ENCODE data around the gene OMA1.
"Not testable (repeated sequence)": the region's sequence is repeated elsewhere in the genome, so short reads cannot be mapped to it uniquely, and the experiment has no call there.

OMA1 gene

GRCh38 chr1:58548371-58548770 is 1.8 kb upstream of the OMA1 start:
- Histone ChIP-seq H3K4me3 (ENCODE audit: low read depth in 1 of 2, low read length in 1 of 2) (no peak overlapping the region), H3K9me3 (no peaks in the 10 kb centered on the region), H3K27me3 (no peaks in the 10 kb centered on the region), H3K4me1 (ENCODE audit: control insufficient read depth in 1 of 2, insufficient read depth in 1 of 2, low read depth in 1 of 2, low read length in 1 of 2) (peaks cover 25 to 30% of the 10 kb centered on the region in 2 experiments), H3K36me3 (no peaks in the 10 kb centered on the region), H3K27ac (no peak overlapping the region)
- no peak for TF ChIP-seq CTCF (IDR thresholded peaks at IDR 0.05)

- Histone ChIP-seq H3K9me3 (no peaks in the 10 kb centered on the region), H3K4me1 (ENCODE audit: control insufficient read depth in 1 of 2, insufficient read depth in 1 of 2, low read depth in 1 of 2, low read length in 1 of 2) (peaks cover 25 to 30% of the 10 kb centered on the region in 2 experiments), H3K27me3 (no peaks in the 10 kb centered on the region), H3K4me3 (ENCODE audit: low read depth in 1 of 2, low read length in 1 of 2) (peak overlapping the region; percentile 79 to 91), H3K36me3 (no peaks in the 10 kb centered on the region), H3K27ac (peak overlapping the region; percentile 98)
- TF ChIP-seq CTCF (IDR thresholded peaks at IDR 0.05): no peak
Measured at GRCh38 chr1:58545591-58546519, 671 bp downstream of the OMA1 start.

GRCh38 chr1:58543260-58543659 is 3.3 kb downstream of the OMA1 start:
- peaks cover 2% of the 10 kb centered on the region for H3K36me3 ChIP-seq
- H3K4me1 ChIP-seq (ENCODE audit: control insufficient read depth in 1 of 2, insufficient read depth in 1 of 2, low read depth in 1 of 2, low read length in 1 of 2): peaks cover 18 to 23% of the 10 kb centered on the region in 2 experiments
- H3K27ac ChIP-seq: no peak overlapping the region
- H3K4me3 ChIP-seq (ENCODE audit: low read depth in 1 of 2, low read length in 1 of 2): no peak overlapping the region
- no peaks in the 10 kb centered on the region for H3K9me3 ChIP-seq
- no peaks in the 10 kb centered on the region for H3K27me3 ChIP-seq
- no peak for TF ChIP-seq CTCF (IDR thresholded peaks at IDR 0.05)

- no peak overlapping the region for H3K4me3 ChIP-seq (ENCODE audit: low read depth in 1 of 2, low read length in 1 of 2)
- TF ChIP-seq CTCF (IDR thresholded peaks at IDR 0.05): no peak
- no peaks in the 10 kb centered on the region for H3K4me1 ChIP-seq (ENCODE audit: control insufficient read depth in 1 of 2, insufficient read depth in 1 of 2, low read depth in 1 of 2, low read length in 1 of 2)
- no peak overlapping the region for H3K27ac ChIP-seq
- H3K9me3 ChIP-seq: no peaks in the 10 kb centered on the region
- no peaks in the 10 kb centered on the region for H3K27me3 ChIP-seq
- peaks cover 3% of the 10 kb centered on the region for H3K36me3 ChIP-seq
Measured at GRCh38 chr1:58539553-58539952, 7.0 kb downstream of the OMA1 start.

GRCh38 chr1:58538821-58539220 is 7.7 kb downstream of the OMA1 start:
- no peaks in the 10 kb centered on the region for H3K4me1 ChIP-seq (ENCODE audit: control insufficient read depth in 1 of 2, insufficient read depth in 1 of 2, low read depth in 1 of 2, low read length in 1 of 2)
- H3K36me3 ChIP-seq: peaks cover 3% of the 10 kb centered on the region
- no peaks in the 10 kb centered on the region for H3K27me3 ChIP-seq
- H3K4me3 ChIP-seq (ENCODE audit: low read depth in 1 of 2, low read length in 1 of 2): no peak overlapping the region
- H3K9me3 ChIP-seq: no peaks in the 10 kb centered on the region
- TF ChIP-seq CTCF (IDR thresholded peaks at IDR 0.05): no peak
- H3K27ac ChIP-seq: no peak overlapping the region

GRCh38 chr1:58531842-58532241 is 14.7 kb downstream of the OMA1 start:
- peaks cover 15% of the 10 kb centered on the region for H3K36me3 ChIP-seq
- not testable (repeated sequence) for H3K27ac ChIP-seq; H3K27me3 ChIP-seq; H3K4me1 ChIP-seq (ENCODE audit: control insufficient read depth in 1 of 2, insufficient read depth in 1 of 2, low read depth in 1 of 2, low read length in 1 of 2); H3K9me3 ChIP-seq; H3K4me3 ChIP-seq (ENCODE audit: low read depth in 1 of 2, low read length in 1 of 2)

Data from neutrophil (primary cell).